Measurements from ENCODE around the gene MOK. TPM values are rescaled to one million over a fixed set of nuclear protein-coding genes. Genes with fewer than 3 reads are reported as not detected.

Gene MOK
- total RNA-seq, 1 experiment from 2014 or later, result 98.9 TPM

DNA sequence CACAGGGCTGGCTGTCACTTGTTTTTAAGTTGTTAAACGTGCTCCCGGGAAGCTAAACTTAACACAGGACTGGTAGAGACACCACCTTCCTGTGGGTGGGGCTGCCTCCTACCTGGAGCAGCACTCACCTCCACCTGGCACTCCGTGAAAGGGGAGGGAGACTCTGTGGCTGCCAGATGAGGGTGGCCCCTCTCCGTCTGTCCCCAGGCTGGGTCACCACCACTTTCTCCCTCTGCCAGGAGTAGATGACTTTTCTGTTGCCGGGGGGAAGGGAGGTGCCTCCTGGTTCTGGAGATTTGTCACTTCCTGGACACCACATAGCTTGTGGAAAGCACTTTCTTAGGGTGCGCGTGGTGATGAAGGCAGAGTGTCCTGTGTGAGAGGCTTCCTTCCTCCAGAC, 83.9 kb downstream of the MOK start:
- in situ Hi-C loops (cut with HindIII; ENCODE audit: low pct_unique_long_range_greater_than_20kb, low sequenced_read_pairs), result no loop called here
- no peak for DNase-seq (ENCODE audit: low read depth, low spot score)

DNA sequence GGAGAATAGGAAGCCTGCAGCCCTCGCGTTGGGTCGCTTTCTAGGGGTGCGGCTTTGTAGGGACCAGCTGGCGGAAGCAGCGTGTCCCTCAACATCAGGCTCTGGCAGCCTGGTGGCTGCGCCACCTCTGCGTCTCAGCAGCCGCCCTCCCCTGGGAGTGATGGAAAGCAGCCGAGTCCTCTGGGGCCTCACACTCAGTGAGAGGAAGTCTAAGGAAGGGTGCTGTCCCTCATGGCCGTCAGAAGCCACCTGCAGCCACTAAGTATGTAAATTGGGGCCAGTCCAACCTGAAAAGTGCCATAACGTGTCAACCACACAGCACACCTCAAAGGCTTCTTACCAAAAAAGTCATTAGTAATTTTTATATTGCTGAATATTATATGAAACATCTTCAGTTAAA, 84.9 kb downstream of the MOK start:
- no peak for DNase-seq (ENCODE audit: low read depth, low spot score)
- in situ Hi-C loops (cut with HindIII; ENCODE audit: low pct_unique_long_range_greater_than_20kb, low sequenced_read_pairs), result no loop called here

DNA sequence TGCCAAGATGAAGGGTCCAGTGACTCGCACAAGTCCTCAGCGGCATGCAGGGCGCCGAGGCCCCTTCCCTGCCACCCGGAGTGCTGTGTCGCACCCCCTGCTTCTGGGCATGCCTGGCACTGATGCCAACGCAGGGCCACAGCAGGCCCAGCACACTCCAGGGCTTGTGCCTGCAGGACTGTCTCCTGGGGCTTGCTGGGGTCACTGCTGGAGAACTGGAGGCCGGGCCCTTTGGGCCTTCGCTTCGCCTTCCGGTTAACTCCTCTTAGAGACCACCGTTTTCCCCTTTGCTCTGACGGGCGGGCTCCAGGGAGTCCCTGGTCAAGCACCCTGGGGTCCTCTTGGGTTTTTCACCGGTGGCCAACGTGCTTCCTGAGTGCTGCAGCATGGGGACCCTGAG, 85.6 kb downstream of the MOK start:
- in situ Hi-C loops (cut with HindIII; ENCODE audit: low pct_unique_long_range_greater_than_20kb, low sequenced_read_pairs), result no loop called here
- DNase-seq (ENCODE audit: low read depth, low spot score), result no peak

DNA sequence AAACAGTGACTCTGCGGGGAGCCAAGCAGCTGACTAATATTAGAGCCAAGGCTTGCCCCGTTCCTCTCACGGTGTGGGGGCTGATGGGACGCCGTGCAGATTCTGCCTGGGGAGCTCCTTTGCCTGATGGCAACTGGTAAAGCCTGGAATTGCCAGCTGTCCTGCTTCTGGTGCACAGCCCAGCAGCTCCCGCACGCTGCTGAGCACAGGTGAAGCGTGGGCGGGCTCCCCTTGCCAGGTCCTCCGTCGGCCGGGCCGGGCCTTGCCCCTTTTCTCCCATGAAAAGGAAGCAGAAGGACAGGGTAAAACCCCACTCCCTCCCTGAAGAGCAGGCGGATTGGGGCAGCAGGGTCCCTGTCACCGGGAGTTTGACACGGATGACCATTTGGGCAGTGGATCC, 86.3 kb downstream of the MOK start:
- DNase-seq (ENCODE audit: low read depth, low spot score), result no peak
- in situ Hi-C loops (cut with HindIII; ENCODE audit: low pct_unique_long_range_greater_than_20kb, low sequenced_read_pairs), result no loop called here

- no peak for DNase-seq (ENCODE audit: low read depth, low spot score)
- in situ Hi-C loops (cut with HindIII; ENCODE audit: low pct_unique_long_range_greater_than_20kb, low sequenced_read_pairs), result no loop called here
Measured at GRCh38 chr14:102217987-102218421, 87.0 kb downstream of the MOK start.

DNA sequence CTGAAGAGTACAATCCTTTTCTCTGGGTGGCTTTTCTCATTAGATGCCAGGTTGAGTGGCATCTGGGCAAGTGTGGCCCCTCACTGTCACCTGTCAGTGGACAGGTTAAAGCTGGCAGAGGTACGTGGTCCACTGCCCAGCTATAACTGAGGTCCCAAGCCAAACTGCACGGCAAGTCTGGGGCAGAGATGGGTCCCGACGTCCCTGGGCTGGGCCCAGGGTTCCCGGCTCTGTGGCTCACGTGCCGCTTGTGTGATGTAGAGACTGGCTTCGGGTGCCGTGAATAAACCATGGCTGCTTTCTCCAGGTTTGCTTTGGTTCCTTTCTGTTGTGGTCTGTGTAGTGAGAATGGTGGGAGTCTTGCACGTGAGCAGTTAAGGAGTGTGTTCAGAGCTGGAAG, 87.6 kb downstream of the MOK start:
- in situ Hi-C loops (cut with HindIII; ENCODE audit: low pct_unique_long_range_greater_than_20kb, low sequenced_read_pairs), result no loop called here
- no peak for DNase-seq (ENCODE audit: low read depth, low spot score)

- no peak for DNase-seq (ENCODE audit: low read depth, low spot score)
Measured at GRCh38 chr14:102215576-102216250, 89.3 kb downstream of the MOK start.

DNA sequence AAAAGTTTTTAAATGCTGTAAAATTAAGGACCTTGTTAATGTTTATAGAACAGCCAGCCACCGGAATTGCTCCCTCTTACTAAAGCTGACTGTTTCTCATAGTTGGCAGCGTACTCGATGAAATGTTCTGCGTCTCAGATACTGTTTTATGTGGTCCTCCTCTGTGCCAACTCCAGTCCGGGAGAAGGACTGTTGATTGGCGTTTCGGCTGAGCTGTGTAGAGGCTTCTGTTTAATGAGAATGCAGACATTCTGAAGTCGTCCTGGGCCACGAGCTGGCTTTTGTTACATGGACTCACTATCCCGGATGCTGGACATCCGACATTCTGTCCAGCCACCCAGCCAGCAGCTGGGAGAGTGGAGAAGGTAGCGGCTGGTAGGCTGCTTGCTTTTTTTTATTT, 89.9 kb downstream of the MOK start:
- in situ Hi-C loops (cut with HindIII; ENCODE audit: low pct_unique_long_range_greater_than_20kb, low sequenced_read_pairs), result no loop called here
- DNase-seq (ENCODE audit: low read depth, low spot score), result no peak

More at GRCh38 chr14:102215576-102216250, 89.3 kb downstream of the MOK start:
- in situ Hi-C loops (cut with HindIII; ENCODE audit: low pct_unique_long_range_greater_than_20kb, low sequenced_read_pairs), result no loop called here

- in situ Hi-C loops (cut with HindIII; ENCODE audit: low pct_unique_long_range_greater_than_20kb, low sequenced_read_pairs), result no loop called here
- DNase-seq (ENCODE audit: low read depth, low spot score), result peak; percentile 41
Measured at GRCh38 chr14:102213984-102214658, 90.8 kb downstream of the MOK start.

- in situ Hi-C loops (cut with HindIII; ENCODE audit: low pct_unique_long_range_greater_than_20kb, low sequenced_read_pairs), result no loop called here
- no peak for DNase-seq (ENCODE audit: low read depth, low spot score)
Measured at GRCh38 chr14:102213470-102213869, 91.5 kb downstream of the MOK start.

- DNase-seq (ENCODE audit: low read depth, low spot score), result no peak
- in situ Hi-C loops (cut with HindIII; ENCODE audit: low pct_unique_long_range_greater_than_20kb, low sequenced_read_pairs), result no loop called here
Measured at GRCh38 chr14:102212845-102213244, 92.1 kb downstream of the MOK start.

DNA sequence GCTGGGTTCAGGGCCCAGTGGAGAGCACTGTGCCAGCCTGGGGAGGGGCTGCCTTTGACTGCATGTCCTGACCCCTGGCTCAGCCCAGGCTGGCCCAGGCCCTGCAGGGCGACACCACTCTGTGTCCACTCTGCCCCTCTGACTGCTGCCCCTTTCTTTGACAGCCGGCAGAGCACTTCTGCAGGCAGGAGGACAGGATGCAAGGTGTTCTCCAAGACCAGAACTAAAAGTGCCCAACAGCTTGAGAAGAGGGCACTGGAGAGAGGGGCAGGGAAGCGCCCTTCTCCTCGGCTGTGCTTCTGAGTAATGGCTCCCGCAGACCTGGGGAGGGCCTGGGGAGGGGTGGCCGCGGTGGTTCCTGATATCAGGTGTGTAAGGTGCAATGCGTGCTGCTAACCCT, 92.6 kb downstream of the MOK start:
- in situ Hi-C loops (cut with HindIII; ENCODE audit: low pct_unique_long_range_greater_than_20kb, low sequenced_read_pairs), result no loop called here
- no peak for DNase-seq (ENCODE audit: low read depth, low spot score)

DNA sequence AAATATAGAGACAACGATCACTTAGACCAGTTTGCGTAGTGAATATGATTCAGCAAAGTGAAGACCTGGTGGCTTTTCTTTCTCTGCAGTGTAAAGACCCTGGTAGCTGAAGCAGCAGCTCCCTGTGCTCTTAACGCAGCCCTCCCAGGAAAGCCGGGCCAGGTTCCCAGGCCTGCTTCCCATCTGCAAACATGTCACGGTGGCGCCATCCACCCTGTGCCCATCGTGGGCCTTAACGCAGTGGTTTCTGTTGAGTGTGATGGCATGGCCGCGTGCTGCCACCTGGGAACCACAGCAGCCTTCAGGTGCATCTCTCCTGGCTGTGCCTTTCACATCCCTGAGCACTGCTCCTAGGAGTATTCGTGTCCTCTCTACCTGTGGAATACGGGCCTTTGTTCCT, 93.7 kb downstream of the MOK start:
- no peak for DNase-seq (ENCODE audit: low read depth, low spot score)
- in situ Hi-C loops (cut with HindIII; ENCODE audit: low pct_unique_long_range_greater_than_20kb, low sequenced_read_pairs), result no loop called here

- DNase-seq (ENCODE audit: low read depth, low spot score), result no peak
- in situ Hi-C loops (cut with HindIII; ENCODE audit: low pct_unique_long_range_greater_than_20kb, low sequenced_read_pairs), result no loop called here
Measured at GRCh38 chr14:102210421-102211042, 94.4 kb downstream of the MOK start.

GRCh38 chr14:102209224-102209966, 95.6 kb downstream of the MOK start:
- in situ Hi-C loops (cut with HindIII; ENCODE audit: low pct_unique_long_range_greater_than_20kb, low sequenced_read_pairs), result no loop called here
- DNase-seq (ENCODE audit: low read depth, low spot score), result peak; percentile 88

- no peak for DNase-seq (ENCODE audit: low read depth, low spot score)
- in situ Hi-C loops (cut with HindIII; ENCODE audit: low pct_unique_long_range_greater_than_20kb, low sequenced_read_pairs), result no loop called here
Measured at GRCh38 chr14:102208741-102209140, 96.2 kb downstream of the MOK start.

DNA sequence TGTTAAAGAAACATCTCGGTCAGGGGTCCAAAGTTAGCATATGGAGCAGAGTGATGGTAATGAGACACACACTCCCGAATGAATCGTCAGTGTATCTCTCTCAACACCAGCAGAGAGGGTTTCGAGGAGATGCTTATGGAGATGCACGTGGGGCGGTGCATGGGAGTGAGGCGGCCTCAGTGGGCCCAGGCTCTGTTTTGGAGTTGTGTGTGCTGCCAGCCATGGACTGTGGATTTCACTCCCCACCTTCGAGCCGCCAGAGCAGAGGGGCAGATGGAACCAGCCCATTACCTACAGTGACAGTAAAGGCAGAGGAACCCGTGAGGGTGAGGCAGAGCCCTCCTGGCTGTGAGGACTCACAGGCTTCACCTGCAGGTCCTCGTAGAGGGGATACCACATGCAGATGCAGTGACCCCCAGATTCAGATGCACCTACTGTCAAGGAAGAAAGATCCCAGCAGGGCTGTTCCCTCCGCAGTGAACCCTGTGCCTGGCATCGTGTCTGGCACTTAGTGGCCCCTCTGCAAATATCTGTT, 97.1 kb downstream of the MOK start:
- in situ Hi-C loops (cut with HindIII; ENCODE audit: low pct_unique_long_range_greater_than_20kb, low sequenced_read_pairs), result no loop called here
- DNase-seq (ENCODE audit: low read depth, low spot score), result no peak

DNA sequence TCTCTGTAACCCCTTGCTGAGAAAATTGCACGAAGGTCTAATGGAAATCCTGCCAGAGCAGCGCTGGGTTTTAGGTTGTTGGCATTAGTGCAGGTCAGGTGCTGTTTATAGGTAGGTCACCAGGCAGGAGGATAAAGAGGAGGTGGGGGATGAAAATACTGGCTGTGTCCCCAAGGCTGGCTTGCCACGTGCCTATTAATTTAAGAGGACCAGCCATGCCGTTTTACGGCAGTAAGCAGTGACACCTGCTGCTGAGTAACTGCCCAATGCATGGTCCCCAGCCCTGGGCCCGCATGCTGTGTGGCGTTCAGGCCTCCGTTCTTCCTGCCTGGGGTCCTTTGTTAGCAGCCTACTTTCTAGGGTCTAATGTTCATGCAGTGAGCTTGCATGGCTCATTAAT, 98.0 kb downstream of the MOK start:
- in situ Hi-C loops (cut with HindIII; ENCODE audit: low pct_unique_long_range_greater_than_20kb, low sequenced_read_pairs), result no loop called here
- no peak for DNase-seq (ENCODE audit: low read depth, low spot score)
